Measurements from ENCODE around the gene FOXA2. TPM values are rescaled to one million over a fixed set of nuclear protein-coding genes. Genes with fewer than 3 reads are reported as not detected.

FOXA2 gene
- total and polyA plus RNA-seq, 2 of the 13 experiments (the other 11 are each of a cell fraction or from before 2014, with no cell fraction given): 8.8 to 12.2 TPM

DNA sequence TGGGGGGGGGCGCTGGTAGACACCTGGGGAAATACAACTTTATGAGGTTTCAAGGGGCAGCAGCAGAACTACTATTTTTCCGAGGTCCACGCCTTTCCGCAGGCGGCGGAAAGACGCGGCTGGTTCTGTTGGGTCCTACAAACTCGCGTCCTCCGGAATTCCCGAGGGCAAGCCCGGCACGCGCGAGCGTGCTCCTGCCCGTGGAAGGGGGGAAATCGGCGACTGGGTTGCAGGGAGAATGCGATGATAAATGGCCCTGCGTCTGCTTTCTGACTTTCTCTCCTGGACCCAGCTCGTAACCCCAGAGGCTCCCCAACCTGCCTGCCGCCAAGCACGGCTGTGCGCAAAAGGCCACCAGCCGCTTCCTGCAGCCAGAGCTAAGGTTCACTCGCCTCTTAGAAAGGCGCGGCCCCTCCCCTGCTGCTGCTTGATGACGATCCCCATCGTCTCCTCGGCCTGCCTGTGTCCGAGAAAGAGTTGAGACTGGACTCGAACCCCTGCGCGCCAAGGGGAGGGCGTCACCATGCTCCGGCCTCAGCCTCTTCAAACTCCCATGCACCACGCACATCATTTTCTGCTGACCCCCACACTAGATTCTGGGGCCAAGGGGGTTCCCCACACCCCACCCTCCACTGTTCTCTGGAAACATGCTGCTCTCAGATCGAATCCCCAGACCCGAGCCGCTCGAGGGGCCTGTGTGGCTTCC, 6.7 kb downstream of the FOXA2 start (continued):
- TF ChIP-seq, protein P1, sequence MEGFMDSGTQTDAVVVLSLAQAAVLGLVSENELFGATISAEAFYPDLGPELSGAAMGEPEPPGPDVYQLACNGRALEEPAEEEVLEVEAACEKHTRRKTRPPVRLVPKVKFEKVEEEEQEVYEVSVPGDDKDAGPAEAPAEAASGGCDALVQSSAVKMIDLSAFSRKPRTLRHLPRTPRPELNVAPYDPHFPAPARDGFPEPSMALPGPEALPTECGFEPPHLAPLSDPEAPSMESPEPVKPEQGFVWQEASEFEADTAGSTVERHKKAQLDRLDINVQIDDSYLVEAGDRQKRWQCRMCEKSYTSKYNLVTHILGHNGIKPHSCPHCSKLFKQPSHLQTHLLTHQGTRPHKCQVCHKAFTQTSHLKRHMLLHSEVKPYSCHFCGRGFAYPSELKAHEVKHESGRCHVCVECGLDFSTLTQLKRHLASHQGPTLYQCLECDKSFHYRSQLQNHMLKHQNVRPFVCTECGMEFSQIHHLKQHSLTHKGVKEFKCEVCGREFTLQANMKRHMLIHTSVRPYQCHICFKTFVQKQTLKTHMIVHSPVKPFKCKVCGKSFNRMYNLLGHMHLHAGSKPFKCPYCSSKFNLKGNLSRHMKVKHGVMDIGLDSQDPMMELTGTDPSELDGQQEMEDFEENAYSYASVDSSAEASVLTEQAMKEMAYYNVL (CRISPR knock-in tag; IDR thresholded peaks at IDR 0.05; ENCODE audit: borderline replicate concordance): peak; percentile 1
- TF ChIP-seq SAFB2 (CRISPR knock-in tag; IDR thresholded peaks at IDR 0.05; ENCODE audit: borderline replicate concordance, low read depth) (no peak), NFYB (CRISPR knock-in tag; IDR thresholded peaks at IDR 0.05) (peak; percentile 18; the same call in 1 of the 2 replicates), SUZ12 (IDR thresholded peaks at IDR 0.05; ENCODE audit: low read depth, low read length) (no peak), HNRNPLL (IDR thresholded peaks at IDR 0.05; ENCODE audit: low read depth, low read length, poor library complexity, severe bottlenecking) (peak; percentile 71), ZNF34 (CRISPR knock-in tag; IDR thresholded peaks at IDR 0.05; ENCODE audit: borderline replicate concordance) (no peak), ZNF253 (CRISPR knock-in tag; IDR thresholded peaks at IDR 0.05; ENCODE audit: borderline replicate concordance) (no peak), KLF6 (CRISPR knock-in tag; IDR thresholded peaks at IDR 0.05) (no peak), PRMT3 (CRISPR knock-in tag; IDR thresholded peaks at IDR 0.05; ENCODE audit: borderline replicate concordance, low read depth) (no peak), PTBP1 (IDR thresholded peaks at IDR 0.05; ENCODE audit: low read depth, low read length, poor library complexity, severe bottlenecking) (no peak), ARNT (IDR thresholded peaks at IDR 0.05) (no peak), AGO1 (IDR thresholded peaks at IDR 0.05; ENCODE audit: low read depth, low read length, poor library complexity, severe bottlenecking) (no peak), ZNF121 (CRISPR knock-in tag; IDR thresholded peaks at IDR 0.05) (no peak; the same call in 1 of the 2 replicates), ZNF781 (CRISPR knock-in tag; IDR thresholded peaks at IDR 0.05; ENCODE audit: borderline replicate concordance, not compliant biosample characterization) (no peak), EHMT2 (IDR thresholded peaks at IDR 0.05; ENCODE audit: borderline replicate concordance, low read depth, low read length) (no peak), EEA1 (CRISPR knock-in tag; IDR thresholded peaks at IDR 0.05; ENCODE audit: borderline replicate concordance) (no peak; the same call in 1 of the 2 replicates), ELF4 (CRISPR knock-in tag; IDR thresholded peaks at IDR 0.05; ENCODE audit: borderline replicate concordance) (no peak), NCOR1 (IDR thresholded peaks at IDR 0.05; ENCODE audit: borderline replicate concordance, low read length) (no peak), PAF1 (CRISPR knock-in tag; IDR thresholded peaks at IDR 0.05) (no peak), ZNF670 (CRISPR knock-in tag; IDR thresholded peaks at IDR 0.05; ENCODE audit: borderline replicate concordance) (no peak)
- TF ChIP-seq, protein P2, sequence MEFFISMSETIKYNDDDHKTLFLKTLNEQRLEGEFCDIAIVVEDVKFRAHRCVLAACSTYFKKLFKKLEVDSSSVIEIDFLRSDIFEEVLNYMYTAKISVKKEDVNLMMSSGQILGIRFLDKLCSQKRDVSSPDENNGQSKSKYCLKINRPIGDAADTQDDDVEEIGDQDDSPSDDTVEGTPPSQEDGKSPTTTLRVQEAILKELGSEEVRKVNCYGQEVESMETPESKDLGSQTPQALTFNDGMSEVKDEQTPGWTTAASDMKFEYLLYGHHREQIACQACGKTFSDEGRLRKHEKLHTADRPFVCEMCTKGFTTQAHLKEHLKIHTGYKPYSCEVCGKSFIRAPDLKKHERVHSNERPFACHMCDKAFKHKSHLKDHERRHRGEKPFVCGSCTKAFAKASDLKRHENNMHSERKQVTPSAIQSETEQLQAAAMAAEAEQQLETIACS (CRISPR knock-in tag; IDR thresholded peaks at IDR 0.05): no peak
- TF ChIP-seq, protein P3, sequence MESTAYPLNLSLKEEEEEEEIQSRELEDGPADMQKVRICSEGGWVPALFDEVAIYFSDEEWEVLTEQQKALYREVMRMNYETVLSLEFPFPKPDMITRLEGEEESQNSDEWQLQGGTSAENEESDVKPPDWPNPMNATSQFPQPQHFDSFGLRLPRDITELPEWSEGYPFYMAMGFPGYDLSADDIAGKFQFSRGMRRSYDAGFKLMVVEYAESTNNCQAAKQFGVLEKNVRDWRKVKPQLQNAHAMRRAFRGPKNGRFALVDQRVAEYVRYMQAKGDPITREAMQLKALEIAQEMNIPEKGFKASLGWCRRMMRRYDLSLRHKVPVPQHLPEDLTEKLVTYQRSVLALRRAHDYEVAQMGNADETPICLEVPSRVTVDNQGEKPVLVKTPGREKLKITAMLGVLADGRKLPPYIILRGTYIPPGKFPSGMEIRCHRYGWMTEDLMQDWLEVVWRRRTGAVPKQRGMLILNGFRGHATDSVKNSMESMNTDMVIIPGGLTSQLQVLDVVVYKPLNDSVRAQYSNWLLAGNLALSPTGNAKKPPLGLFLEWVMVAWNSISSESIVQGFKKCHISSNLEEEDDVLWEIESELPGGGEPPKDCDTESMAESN (CRISPR knock-in tag; conservative IDR thresholded peaks at IDR 0.05): peak; percentile 61; the same call in 1 of the 2 replicates
- TF ChIP-seq, protein P4, sequence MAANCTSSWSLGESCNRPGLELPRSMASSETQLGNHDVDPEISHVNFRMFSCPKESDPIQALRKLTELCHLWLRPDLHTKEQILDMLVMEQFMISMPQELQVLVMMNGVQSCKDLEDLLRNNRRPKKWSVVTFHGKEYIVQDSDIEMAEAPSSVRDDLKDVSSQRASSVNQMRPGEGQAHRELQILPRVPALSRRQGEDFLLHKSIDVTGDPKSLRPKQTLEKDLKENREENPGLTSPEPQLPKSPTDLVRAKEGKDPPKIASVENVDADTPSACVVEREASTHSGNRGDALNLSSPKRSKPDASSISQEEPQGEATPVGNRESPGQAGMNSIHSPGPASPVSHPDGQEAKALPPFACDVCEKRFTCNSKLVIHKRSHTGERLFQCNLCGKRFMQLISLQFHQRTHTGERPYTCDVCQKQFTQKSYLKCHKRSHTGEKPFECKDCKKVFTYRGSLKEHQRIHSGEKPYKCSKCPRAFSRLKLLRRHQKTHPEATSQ (CRISPR knock-in tag; IDR thresholded peaks at IDR 0.05; ENCODE audit: borderline replicate concordance): no peak
